ENCODE results near the gene LPAR1. TPM values are rescaled to one million over a fixed set of nuclear protein-coding genes. Genes with fewer than 3 reads are reported as not detected.
A peak's percentile ranks its signal among the peaks of the same experiment; 100 is the strongest.

The LPAR1 gene
- polyA plus RNA-seq, 12 donors: 37.3 to 73.8 (median 50.5) TPM; not detected in 1

DNA sequence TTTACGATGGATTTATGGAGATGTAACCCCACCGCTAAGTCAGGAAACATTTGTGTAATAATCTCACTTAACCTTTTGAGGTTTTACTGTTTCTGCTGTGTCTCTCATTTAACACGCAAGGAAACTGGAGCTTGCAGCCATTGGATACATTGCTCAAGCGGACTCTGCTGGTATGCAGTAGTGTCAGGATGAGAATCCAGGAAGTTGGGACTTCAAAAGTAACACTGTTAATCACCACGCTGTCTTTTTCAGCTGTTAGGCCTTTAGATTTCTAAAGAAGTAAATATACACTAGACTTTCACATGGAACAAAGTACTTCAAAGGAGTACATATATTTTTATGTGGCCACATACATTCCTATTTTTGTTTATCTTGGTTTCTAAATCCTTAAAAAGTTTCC, 114.7 kb downstream of the LPAR1 start:
- no peak for DNase-seq

DNA sequence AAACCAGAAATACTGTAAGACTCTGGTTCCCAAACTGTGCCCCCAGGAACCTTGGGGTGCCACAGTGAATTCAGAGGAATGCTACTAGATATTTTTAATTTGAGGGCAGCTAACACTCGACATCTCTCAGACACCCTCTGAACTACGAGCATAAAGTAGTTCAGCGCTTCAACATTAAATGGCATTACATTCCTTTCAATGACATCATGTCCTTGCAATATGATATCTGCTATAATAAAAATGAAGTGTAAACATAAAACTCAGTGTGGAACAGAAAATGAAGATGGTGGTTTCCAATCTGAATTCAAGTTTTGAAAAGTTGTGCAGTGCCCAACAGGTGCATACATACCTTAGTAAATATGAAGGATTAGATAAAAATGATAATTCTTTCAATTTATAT, 116.1 kb downstream of the LPAR1 start:
- no peak for DNase-seq

DNA sequence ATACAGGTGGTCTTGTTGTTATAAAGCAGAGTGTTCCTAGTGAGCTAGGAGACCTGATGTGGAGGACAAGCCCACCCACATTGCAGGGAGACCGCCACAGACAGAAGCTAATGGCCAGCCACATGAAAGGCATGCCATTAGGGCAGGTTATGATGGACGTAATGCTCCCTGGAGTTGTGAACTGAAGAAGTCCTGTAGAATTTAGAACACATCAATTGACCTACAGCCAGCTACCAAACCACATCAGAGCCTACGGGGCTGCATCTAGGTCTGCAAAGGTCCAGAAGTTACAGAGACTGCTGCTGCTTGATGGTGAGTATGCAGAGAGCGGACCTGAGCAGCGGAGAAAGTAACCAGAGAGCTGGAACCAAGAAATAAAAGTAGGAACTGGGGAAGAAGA, 116.6 kb downstream of the LPAR1 start:
- no peak for DNase-seq

DNA sequence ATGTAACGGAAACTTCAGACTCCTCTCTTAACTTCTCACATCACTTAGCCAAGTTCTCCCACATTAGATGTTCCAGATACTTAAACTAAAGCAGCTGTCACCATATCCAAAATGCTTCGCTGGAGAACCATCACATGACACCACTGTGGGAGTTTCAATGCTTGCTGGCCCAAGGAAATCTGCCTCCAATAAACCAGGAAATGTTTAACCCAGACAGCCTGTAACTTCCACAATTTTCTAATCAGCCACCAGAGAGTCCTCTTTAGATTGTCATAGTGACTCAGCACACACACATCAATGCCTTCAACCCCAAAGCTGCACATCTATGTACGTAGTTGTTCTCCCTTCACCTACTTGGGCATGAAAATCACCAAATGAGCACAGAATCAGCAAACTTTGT, 118.7 kb downstream of the LPAR1 start:
- DNase-seq: peak; percentile 59

DNA sequence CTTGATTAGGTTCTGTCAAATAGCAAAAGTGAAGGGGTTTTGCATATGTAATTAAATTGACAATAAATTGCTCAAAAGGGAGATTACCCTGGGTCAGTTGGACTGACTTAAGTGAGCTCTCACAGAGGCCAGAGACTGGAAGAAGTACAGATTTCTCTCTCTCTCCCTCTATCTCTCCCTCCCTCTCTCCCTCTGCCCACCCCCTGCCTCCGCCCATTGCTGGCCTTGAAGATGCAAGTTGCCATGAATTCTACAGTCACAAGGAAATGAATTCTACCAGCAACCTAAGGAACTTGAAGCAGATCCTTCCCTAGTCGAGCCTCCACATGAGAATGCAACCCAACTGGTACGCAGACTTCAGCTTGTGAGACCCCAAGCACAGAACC, 119.2 kb downstream of the LPAR1 start:
- DNase-seq: no peak

DNA sequence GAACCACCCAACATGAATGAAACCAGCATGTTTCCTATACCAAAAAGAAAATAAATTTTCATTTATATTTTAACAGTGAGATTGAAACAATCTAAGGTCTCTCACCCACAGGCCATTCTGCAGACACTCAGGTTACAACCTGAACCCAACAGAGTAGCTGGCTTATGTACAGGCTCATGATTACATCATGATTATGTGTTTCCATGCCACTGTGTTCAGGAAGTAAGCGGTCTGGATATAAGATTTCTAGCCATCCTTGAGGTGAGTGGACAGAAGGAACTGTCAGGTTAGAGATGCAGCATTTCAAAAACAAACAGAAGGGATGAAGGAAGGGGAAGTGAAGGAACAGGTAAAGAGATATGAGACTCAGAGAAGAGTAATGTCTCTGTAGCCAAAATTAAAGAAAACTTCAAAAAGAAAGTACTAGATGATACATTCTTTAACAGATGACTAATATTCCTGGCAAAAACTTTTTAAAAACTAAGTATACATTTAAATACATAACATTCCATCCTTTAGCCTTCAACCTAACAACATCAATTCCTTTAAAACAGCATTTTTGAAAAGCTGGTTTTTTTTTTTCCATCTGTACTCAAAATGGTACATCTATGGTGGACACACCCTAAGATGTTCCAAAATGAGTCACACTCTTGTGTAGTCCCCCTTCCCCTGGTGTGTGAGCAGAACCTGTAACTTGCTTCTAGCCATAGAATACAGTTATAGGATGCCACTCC, 119.8 kb downstream of the LPAR1 start:
- no peak for DNase-seq

DNA sequence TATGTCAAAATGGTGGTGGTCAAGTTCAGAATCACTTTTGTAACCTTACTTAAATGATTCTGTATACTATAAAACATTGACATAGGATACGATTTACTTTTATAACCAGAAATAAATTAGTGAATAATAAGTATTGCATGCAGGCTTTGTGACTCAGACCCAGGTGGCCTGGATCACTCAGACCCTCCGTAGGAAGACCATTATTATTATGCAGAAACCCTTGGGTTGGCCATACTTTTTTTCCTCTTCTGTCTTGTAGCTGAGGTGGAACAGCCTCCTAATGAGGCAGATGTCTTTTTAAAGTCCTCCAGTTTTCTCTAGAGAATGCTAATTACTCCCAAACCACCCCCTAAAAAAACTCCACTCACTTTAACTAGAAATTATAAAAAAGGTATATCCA, 121.9 kb downstream of the LPAR1 start:
- no peak for DNase-seq

DNA sequence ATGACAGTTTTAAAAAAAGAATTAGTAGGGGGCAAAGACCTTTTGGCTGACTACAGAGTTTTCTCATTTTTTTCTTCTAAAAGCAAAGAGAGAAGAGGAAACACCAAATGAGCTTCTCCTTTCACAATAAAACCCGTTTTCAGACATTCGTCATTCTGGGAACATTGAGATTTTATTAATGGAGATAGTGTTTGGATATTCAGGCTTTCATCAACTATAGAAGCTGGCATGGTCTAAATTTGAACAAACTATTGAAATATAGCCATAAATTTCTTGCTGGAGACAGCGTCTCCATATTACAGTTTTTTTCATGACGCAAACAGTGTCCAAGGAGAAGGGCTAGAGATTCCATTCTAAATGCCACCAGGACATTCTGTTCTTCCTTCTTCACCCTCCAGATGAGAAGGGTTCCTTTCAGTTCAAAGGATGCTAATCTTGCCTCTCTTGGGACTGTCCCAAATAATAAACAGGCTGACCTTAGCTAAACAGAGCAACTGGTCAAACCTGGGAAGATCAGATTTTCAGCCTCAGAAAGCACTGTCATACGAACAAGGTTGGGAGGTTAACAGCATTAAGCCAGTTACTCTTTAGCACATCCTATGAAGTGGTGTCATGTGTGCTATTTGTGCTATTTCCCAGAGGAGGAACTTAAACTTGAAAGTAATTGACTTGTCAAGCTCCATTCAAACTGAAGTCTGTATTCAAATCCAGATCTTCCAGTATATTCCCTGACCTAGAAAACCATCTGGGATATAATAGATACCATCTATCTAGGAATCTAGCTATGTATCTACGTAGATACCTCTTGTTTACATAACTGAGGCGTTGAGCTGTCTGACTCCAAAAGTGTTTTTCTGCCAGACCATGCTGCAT, 125.6 kb downstream of the LPAR1 start:
- DNase-seq: no peak

DNA sequence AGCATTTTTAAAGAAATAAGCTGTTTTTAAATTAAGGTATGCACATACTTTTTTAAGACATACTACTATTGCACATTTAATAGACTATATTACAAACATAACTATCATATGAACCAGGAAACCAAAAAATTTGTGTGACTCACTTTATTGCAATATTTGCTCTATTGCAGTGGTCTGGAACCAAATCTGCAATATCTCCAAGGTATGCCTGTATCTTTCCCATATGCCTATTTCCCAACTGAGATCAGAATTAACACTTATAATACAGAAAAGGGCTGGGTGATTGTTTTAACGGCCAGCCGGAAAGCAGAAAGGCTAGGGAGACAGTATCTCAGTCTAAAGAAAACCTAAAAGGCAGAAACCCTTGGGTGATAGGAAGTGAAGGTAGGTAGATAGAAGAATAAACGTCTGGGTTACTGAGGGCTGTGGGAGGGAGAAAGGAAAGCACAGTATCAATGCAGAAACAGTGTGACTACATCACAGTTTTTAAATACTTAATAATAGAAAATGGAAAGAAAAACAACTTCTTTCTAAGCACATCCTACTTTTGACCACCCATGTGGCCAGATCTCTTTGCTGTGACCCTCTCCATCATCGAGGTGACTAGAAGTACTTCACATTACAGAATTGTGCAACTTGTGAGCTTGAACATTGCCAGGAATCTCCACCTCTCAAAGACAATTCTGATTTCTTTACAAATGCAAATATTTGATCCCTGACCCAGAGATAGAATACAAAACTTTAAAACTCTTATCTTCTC, 126.4 kb downstream of the LPAR1 start:
- DNase-seq: no peak

DNA sequence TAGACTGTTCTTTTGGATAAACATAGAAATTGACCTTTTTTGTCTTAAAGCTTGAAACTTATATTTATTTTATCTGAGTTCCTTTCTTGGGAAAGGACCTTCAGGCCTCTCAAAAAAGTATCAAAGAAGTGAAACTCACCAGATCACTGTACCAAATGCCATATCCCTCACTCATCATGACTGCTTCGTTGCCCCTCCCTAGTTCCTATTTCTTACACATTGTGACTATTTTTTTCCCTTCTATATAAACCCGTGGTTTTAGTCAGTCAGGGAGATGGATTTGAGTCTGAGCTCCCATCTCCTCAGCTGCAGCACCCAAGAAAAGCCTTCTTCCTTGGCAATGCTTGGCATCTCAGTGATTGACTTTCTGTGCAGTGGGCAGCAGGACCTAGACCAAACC, 129.4 kb downstream of the LPAR1 start:
- no peak for DNase-seq

DNA sequence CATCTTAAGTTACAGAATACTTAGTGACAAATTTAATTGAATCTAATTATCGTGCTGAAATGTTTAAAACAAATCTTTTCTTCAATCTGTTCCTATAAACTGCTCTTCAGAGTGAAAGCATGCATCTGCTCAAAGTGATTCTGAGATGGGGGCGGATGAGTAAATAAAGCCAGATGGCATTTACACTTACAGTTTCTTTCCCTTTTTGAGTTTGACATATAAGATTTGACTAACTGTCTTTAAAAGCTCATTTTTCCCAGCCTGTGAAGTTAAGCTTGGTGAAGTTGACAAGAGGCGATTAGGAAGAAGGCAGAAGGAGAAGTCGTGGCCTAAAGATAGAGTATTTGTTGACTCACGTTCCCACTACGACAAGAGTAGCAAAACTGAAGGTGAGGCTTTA, 137.4 kb downstream of the LPAR1 start:
- DNase-seq: no peak

DNA sequence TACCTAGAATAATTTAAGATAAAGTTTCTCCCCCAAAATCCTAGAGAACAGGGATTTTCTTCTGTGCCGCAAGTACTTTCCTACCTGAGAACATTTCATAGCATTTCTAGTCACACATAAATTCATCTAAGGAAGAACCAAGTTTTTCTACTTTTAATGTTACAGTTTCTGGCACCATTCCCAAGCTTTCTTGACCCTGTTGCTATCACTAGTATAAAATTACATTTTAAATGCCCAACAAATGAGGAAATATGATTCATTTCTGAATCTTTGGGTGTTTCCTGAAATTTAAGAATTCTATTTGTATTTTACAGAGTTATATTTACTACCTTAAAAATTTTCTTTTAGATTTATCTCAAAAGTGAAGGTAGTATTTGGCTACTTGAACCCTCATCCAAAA, 137.8 kb downstream of the LPAR1 start:
- DNase-seq: no peak

DNA sequence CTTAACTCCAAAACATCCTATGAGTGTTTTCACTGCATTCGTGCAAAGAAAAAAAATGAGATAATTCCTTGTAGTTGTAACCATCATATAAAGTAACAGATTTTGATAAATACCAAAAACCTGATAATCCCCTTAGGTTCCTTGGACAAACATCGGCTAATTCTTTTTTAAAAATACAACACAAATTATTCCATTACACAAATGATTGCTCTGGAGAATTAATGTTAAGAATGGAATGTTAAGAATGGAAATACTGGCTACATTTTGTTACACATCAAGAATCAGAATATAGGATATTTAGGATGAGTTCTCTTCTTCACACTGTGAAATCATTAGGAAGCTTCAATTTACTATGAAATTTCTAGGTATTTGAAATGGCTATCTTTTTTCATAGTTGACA, 139.4 kb downstream of the LPAR1 start:
- no peak for DNase-seq

DNA sequence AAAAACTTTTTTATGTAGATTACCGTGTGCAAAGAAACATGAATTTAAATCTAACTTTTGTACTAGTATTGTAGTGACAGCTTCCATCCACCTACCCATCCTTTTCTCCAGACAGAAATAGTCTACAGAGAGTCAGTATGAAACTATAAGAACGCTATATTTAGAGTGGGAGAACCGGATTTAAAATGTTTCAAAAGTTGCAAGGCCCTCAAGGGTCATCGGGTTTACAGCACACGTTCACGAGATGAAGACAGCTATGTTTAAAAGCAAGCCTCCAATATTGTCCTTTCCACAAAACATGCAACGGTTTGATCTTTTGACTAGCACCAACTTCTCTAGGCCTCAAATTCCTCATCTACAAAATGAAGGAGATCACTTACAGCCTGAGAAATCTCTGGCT, 139.9 kb downstream of the LPAR1 start:
- DNase-seq: no peak

DNA sequence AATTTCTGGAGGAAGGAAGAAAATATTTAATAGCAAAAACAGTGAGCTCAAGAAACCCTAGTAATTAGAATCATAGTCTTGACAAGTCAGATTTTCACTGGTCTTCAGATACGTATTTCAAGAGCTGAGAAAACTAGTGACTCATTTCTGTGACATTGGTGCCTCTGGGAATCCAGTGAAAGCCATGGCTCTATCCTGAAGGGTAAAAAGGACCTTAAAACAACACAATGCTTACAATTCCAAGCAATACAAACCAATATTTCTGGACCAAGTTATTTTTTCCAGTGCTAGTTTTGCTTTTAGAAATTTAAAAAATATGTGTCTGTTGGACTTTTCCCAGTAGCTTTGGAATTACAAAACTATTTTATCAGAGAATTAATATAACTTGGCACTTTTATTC, 140.3 kb downstream of the LPAR1 start:
- DNase-seq: no peak

DNA sequence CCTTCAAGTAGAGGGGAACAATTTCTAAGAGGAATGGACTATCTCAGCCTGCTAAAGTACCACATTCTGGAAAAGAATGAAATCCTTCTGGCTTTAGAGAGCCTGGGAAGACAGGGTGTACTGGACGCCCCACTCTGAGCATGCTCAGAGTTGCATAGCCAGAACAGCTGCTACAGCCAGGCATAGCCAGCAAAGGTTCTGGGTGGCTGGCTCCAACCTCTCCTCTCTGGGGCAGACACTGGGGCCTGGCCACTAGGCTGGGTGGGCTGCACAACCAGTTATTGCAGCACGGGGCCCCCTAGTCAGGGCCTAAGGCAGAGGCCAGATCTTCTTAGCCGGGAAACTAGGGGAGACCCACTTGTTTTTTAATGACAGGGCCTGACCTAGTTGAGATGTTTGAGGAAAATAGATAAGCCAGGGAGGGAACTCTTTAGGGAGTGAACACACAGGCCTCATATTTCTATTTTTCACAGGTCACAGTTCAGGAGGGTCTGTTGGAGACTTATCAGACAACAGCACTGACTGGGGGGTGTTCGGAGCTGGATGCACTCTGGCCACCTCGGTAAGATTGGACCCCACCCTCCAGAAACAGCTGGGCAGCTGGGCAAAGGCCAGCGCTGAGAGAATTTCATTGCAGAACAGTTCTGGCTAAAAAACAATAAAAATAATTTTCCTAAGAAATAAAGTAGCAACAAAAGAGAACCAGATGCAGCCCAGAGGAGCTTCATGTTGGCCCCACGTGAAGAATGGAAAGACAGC, 142.9 kb downstream of the LPAR1 start:
- DNase-seq: peak; percentile 79

DNA sequence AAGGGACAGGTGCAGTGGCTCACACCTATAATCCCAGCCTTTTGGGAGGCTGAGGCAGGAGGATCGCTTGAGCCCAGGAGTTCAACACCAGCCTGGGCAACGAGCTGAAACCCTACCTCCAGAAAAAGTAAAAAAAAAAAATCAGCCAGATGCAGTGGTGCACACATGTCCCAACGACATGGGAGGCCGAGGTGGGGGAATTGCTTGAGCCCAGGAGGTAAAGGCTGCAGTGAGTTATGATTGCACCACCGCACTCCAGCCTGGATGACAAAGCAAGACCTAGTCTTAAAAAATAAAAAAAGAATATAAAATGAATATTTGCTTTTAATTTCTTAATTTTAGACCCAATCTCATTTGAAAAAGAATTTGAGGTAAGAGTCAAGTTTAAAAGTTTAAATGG, 143.5 kb downstream of the LPAR1 start:
- no peak for DNase-seq

DNA sequence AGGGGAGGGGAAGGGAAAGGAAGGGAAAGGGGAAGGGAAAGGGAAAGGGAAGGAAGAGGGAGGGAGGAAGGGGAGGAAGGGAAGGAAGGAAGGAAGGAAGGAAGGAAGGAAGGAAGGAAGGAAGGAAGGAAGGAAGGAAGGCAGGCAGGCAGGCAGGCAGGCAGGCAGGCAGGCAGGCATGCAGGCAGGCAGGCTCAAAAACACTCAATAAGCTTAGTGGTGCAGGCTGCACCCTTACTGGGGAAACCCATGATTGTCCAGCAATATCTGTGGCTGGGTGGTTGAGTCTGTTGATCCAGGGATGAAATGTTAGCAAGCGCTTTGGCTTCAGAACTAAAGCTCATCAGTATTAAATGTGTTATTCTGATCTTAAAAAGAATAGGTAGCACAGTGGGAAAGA, 145.6 kb downstream of the LPAR1 start:
- DNase-seq: no peak

DNA sequence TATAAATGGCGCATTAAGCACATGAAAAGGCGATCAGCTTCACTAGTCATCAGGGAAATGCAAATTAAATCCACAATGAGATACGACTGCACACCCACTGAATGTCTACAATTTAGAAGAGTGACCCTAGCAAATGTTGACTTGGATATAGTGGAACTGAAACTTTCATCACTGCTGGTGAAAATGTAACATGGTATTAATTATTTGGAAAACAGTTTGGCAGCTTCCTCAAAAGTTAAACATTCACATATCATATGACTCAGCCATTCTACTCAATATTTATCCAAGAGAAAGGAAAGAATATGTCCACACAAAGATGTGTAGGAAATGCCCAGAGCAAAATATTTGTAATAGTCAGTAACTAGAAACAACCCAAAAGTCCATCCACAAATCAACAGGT, 146.5 kb downstream of the LPAR1 start:
- DNase-seq: no peak

DNA sequence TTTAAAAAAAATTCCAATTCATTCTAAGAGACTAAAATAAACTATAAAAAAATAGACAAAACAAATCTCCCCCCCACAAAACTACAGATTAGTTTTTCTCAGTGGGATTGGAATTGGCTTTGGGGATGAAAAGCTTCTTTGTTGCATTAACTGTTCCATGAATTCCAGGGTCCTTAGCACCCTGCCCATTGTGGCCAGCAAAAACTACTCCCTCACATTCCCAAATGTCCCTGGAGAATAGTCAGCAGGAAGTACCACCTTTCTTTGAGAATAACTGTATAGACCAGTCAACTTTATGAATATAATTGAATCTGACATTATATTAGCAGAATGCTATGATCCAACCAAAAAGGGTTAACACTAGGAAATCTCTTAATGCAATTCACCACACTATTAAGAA, 147.9 kb downstream of the LPAR1 start:
- no peak for DNase-seq

DNA sequence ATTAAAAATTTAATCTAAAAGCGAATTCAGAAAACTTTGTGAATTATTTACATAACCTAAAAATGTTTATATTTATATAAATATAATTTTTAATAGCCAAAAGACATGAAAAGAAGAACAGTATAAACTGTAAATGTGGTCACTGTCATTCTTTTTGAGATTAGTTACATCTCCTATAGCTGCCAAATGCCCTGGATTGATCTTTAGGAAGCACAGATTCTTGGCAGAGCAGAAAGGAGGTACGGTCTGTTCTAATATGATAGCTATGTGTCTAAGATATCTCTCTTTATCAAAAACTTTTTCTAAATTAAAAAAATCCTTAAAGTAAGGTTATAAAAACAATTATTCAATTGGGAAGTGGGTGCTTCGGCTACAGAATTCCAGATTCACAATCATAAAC, 151.0 kb downstream of the LPAR1 start:
- DNase-seq: no peak

DNA sequence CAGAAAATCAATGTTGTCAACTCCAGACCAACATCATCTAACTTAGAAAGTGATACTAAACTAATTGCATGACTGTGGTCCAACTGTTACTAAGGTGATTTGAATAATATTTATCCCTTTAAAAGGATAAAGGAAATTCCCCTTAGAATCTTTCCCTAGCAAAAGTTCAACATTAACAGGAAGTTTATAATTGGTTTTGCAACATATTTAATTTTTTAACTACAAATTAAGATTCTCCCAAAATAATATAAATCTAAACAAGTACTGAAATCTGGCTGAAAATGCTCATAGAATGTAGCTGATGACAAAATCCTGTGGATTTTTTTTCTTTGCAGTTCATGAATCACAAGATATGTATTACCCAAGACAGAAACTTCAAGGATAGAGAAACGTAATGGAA, 151.4 kb downstream of the LPAR1 start:
- no peak for DNase-seq

Measured in muscle of arm (tissue), 12 donors.